KOPT-K1 (cell line): ENCODE data around the gene WASF3.

Experiments used
- H3K27ac ChIP-seq: fragments of 200-600 bp; sonication (generic); 2 replicates; pipeline ENCODE4 v1.5.1; 2016; ENCODE audit warnings: antibody characterized with exemption, mild to moderate bottlenecking, low read depth, low read length; ENCODE audit not compliant: poor library complexity, severe bottlenecking
- H3K36me3 ChIP-seq: fragments of 200-600 bp; sonication (generic); 2 replicates; pipeline ENCODE4 v1.5.1; 2017; ENCODE audit warnings: antibody characterized with exemption, mild to moderate bottlenecking, low read length, moderate library complexity; ENCODE audit not compliant: insufficient read depth
- H3K9me3 ChIP-seq: fragments of 200-600 bp; sonication (generic); 2 replicates; pipeline ENCODE4 v1.5.1; 2017; ENCODE audit warnings: antibody characterized with exemption, low read length, mild to moderate bottlenecking; ENCODE audit not compliant: insufficient read depth, poor library complexity, severe bottlenecking

The WASF3 gene

DNA sequence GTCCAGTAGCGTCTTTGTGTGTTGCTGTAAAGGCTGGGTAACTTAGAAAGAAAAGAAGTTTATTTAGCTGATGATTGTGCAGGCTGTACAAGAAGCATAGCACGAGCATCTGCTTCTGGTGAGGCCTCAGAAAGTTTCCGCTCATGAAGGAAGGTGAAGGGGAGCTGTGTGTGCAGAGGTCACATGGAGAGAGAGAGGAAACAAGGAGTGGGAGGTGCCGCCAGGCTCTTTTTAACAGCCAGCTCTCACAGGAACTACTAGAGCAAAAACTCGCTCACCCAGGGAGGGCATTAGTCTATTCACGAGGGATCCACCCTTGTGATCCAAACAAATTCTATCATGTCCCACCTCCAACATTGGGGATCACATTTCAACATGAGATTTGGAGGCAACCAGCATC is 103.3 kb downstream of the WASF3 start:
- H3K27ac ChIP-seq = no peak overlapping the region
- H3K36me3 ChIP-seq = no peaks in the 10 kb centered on the region
- H3K9me3 ChIP-seq = no peaks in the 10 kb centered on the region

DNA sequence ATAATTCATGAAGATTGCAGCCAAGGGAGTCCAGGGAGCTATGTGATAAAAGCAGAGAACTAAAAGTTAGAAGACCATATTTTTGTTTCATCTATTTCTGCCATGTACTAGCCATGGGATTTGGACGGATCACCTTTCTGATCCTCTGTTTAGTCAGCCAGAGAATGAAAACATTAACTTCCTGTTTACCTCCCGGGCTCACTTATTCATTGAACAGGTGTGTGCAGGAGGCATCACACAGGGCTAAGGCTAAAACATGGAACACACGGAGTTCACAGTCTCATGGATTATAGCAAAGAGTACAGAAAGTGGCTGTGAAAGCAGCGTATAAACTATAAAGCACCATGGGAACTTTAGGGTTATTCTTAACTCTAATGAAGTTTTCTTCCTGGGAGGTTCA is 106.3 kb downstream of the WASF3 start:
- no peak overlapping the region for H3K27ac ChIP-seq
- H3K36me3 ChIP-seq = no peaks in the 10 kb centered on the region
- no peaks in the 10 kb centered on the region for H3K9me3 ChIP-seq

DNA sequence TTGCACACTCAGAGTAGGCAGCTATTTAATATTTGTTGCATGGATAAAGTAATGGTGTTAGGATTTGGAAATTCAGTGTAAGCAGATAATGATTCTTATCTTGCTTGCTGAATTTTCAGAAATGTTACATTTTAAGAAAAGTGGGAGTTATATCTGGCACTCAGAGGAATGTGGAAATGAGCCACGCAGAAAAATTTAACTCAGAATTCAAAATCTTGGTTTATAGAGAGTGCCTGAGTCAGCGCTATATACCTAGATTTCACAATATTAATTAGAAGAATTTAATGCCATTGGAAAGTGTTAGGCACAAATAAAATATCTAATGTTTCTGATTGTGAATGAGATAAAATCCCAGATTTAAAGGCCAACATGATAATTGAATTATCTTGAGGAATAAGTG is 106.8 kb downstream of the WASF3 start:
- Histone ChIP-seq H3K36me3 (no peaks in the 10 kb centered on the region), H3K27ac (no peak overlapping the region), H3K9me3 (no peaks in the 10 kb centered on the region)

DNA sequence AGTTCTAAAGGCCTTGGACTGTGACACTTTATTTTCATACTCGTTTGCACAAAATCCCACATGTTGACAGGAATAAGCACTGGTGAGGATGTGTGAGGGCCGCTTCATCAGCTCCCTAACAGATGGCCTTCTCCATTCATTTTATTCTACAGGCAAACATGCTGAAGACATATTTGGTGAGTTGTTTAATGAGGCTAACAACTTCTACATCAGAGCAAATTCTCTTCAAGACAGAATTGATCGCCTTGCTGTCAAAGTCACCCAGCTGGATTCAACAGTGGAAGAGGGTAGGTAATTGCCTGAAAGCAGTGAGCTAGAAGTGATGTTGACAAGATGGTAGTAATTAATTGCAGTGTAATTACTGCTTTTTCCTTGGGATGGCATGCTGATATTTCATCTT is 107.4 kb downstream of the WASF3 start:
- no peak overlapping the region for H3K27ac ChIP-seq
- no peaks in the 10 kb centered on the region for H3K36me3 ChIP-seq
- no peaks in the 10 kb centered on the region for H3K9me3 ChIP-seq

DNA sequence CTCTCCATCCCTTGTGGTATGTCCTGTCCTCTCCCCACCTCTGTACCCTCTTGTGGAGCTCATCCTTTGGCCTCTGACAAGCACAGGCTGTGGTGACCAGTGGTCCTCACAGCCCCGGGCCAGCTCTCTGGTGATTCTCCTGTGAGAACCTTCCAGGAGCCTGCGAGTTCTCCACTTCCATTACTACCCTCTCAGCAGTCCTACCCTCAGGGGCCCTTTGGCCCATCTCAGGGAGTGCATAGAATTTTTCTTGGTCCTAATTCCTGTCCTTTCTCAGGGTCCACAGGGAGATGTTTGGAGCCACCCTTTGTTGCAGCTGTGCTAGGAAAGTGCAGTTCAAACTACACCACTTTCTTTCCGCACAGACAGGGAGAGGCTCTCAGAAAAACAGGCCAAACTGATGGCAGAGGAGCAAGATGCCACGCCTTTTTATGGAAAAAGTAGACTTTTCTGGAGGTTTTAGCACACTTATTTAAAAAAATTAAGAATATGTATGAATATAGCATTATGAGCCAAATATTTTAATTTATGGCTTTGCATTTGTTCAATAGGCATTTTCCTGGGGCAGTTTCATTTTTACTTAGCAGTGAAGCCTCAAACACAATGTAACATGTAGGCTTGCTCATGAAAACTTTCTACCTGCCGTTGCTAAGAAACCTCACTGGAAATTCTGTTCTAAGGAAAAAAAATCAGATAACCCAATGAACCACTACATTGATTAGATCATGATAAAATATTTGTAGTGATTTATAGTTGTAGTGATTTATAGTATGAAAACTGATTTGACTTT is 111.1 kb downstream of the WASF3 start:
- Histone ChIP-seq H3K36me3 (no peaks in the 10 kb centered on the region), H3K9me3 (no peaks in the 10 kb centered on the region), H3K27ac (no peak overlapping the region)

DNA sequence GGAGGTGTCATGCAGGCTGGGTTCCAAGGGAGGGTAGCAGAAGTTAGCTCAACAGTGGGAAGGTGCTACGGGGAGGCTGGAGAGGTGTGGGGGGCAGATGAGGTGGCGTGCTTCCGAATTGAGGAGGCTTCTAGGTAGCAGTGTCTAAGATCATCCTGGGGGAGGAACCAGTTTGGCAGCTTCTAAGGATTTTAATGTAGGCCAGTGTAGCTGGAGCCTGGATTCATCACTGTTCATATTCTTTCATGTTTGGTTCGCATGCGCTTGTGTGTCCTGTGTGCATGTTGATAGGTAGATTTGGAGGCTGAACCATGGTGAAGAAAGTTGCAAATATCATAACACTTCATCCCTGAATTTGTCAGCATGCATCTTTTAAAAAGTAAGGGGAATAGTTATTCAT is 116.4 kb downstream of the WASF3 start:
- Histone ChIP-seq H3K27ac (no peak overlapping the region), H3K36me3 (no peaks in the 10 kb centered on the region), H3K9me3 (no peaks in the 10 kb centered on the region)

DNA sequence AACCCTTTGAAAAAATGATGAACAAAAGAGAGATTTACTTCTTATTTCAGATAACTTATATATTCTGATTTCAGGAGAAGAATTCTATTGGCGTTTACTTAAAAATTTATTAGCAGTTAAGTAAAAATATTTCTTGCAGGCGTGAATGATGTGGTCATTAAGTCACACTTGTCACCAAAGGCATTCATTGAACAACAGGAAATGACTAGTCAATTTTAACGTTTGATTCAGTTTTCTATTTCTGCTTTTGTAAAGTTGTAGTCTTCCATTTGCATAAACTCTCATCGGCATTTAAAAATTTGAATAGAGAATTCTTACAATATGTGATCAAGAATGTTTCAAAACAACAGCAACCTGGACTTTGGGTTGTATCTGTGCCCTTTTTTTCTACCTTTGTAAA is 119.7 kb downstream of the WASF3 start:
- Histone ChIP-seq H3K27ac (no peak overlapping the region), H3K36me3 (no peaks in the 10 kb centered on the region), H3K9me3 (no peaks in the 10 kb centered on the region)

DNA sequence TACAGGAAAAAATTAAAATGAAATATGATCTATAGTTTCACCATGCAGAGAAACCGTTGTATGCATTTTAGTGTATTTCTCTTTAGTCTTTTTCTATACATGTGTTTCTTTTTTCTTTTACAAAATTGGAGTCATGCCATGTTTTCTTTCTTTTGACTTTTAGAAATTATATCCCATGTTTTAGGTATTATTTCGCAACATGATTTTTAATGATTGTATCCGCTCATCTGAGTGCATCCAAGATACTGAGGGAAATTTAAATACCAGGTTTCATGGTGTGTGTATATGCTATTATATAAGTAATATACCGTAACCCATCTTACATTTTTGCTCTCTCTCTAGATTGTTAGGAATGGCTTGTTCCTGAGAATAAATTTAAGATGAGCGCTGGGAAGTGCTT is 120.8 kb downstream of the WASF3 start:
- H3K36me3 ChIP-seq = no peaks in the 10 kb centered on the region
- no peak overlapping the region for H3K27ac ChIP-seq
- no peaks in the 10 kb centered on the region for H3K9me3 ChIP-seq

DNA sequence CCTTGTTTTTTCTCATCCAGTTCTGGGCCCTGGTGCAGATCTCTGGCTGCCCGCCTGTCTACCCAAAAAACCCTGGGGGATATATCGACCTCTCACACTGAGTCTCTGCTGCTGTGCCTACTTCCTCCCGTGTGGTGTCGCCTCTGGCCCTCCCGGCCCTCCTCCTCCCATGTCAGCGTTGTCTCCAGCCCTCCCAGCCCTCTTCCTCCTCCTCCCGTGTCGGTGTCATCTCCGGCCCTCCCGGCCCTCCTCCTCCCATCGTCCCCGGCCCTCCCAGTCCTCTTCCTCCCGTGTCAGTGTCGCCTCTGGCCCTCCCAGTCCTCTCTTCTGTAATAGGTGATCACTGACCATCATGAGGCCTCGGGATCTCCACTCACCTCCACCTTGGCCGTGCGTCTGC is 121.3 kb downstream of the WASF3 start:
- Histone ChIP-seq H3K27ac (no peak overlapping the region), H3K9me3 (no peaks in the 10 kb centered on the region), H3K36me3 (no peaks in the 10 kb centered on the region)

DNA sequence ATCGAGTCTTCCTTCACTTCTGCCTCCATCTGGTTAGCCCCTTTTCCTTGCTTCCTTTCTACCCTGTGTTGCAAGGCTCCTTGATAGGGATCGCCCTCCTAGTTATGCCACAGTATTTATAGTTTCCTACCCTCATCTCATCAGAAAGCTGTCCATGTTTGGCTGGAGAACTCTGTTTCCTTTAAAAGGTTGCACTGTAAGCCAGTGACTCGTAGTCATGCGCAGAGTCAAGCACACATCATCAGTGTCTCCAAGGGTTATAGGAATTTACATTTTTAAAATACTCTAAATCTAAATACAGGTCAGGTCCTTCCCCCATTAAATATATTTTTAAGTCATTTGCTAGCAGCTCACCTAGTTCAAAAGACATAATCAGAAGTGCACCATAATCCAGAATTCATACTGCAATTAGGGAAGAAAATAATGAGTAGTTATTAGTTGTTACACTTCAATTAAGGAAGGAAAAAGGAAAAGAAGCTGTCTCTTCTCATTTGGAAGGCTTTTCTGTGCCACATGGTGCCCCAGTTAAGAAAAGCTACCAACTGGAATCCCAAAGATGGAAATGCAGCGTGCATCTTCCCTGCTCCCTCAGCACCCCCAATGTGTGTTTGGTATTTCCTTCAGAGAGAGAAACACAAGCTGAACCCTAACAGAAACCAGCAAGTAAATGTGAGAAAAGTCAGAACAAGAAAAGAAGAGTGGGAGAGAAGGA is 122.1 kb downstream of the WASF3 start:
- Histone ChIP-seq H3K27ac (no peak overlapping the region), H3K36me3 (no peaks in the 10 kb centered on the region), H3K9me3 (no peaks in the 10 kb centered on the region)

DNA sequence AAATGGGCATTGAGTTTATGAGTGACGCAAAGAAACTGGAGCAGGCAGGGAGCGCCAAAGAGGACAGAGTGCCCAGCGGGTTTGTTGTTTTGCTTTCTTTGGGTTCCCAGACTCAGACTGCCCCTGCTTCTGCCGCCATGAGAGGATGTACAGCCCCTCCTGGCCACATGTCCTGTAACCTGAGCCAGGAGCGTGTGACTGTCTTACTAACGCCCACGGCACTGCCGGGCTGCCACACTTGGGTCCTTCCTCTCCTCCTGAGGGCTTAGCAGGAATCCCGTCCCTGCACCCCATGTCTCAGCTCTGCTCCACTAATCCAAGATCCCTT is 122.6 kb downstream of the WASF3 start:
- no peak overlapping the region for H3K27ac ChIP-seq
- H3K36me3 ChIP-seq = no peaks in the 10 kb centered on the region
- H3K9me3 ChIP-seq = no peaks in the 10 kb centered on the region

DNA sequence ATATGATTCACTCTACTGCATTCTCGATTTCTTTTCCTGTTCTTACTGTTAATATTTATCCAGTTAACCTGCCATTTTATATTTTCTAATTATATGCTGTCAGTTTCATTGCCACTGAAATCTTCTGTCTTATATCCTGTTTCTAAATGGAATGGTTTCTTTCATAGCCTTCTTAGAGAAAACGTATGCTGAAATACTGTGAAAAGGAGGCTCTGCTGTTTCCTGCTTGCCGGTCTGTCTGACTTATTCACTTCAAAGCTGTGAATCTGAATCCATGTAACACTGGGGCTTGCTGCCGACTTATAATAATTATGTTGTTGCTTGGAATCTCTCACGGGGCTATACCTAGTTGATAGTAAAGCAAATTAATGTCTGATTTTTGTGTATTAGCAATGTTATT is 123.1 kb downstream of the WASF3 start:
- Histone ChIP-seq H3K27ac (no peak overlapping the region), H3K36me3 (no peaks in the 10 kb centered on the region), H3K9me3 (no peaks in the 10 kb centered on the region)

DNA sequence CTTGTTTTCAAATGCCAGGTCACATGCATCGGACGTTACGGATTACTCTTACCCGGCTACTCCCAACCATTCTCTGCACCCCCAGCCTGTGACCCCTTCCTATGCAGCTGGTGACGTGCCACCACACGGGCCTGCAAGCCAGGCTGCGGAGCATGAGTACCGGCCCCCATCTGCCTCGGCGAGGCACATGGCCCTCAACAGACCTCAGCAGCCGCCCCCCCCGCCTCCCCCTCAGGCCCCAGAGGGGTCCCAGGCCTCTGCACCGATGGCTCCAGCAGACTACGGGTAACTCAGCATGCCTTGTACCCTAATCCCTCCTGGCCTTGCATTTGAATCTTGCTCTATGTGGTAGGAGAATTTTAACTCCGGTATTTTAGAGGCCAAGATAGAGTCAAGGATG is 123.6 kb downstream of the WASF3 start:
- no peak overlapping the region for H3K27ac ChIP-seq
- H3K36me3 ChIP-seq = no peaks in the 10 kb centered on the region
- H3K9me3 ChIP-seq = no peaks in the 10 kb centered on the region

DNA sequence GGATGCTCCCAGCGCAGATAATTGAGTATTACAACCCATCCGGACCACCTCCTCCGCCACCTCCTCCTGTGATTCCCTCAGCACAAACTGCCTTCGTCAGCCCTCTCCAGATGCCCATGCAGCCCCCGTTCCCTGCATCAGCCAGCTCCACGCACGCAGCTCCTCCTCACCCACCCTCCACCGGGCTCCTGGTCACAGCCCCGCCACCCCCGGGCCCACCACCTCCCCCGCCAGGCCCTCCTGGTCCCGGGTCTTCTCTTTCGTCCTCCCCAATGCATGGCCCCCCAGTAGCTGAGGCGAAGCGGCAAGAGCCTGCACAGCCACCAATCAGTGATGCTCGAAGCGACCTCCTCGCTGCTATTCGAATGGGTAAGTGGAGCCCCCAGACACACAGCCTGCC is 125.1 kb downstream of the WASF3 start:
- Histone ChIP-seq H3K36me3 (no peaks in the 10 kb centered on the region), H3K27ac (no peak overlapping the region), H3K9me3 (no peaks in the 10 kb centered on the region)

DNA sequence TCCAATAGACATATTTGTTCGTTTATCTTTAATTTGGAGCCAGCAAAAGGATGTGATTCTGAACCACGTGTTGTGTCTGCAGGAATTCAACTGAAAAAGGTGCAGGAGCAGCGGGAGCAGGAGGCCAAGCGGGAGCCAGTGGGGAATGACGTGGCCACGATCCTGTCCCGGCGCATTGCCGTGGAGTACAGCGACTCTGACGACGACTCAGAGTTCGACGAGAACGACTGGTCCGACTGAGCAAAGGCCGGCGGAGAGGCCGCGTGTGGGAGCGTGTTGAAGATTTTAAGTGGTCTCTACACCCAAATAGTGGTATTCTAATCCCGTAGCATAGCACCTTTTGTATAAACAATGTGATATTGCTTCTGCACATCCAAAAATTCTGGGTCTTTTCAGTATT is 128.1 kb downstream of the WASF3 start:
- peaks cover 8% of the 10 kb centered on the region for H3K9me3 ChIP-seq
- H3K27ac ChIP-seq = no peak overlapping the region
- H3K36me3 ChIP-seq = no peaks in the 10 kb centered on the region

DNA sequence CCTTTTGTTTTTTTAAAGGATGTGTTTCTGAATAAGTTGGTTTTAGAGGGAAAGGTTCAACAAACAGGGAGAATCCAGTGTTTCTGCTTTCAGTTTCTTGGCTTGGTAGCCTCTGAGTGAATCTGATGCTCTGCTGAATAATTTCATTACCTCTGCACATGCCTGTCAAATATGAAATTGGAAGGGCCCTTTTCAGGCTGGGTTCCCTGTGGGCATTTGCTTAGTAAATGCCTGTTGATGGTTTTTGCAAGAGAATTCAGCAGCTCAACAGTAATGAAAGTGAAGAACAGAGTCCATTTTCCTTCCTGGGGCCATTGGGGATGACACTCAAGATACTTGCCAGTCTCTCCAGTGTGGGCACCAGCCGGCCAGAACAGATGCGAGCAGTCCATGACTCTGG is 128.8 kb downstream of the WASF3 start:
- H3K9me3 ChIP-seq = peaks cover 15% of the 10 kb centered on the region
- H3K27ac ChIP-seq = no peak overlapping the region
- H3K36me3 ChIP-seq = no peaks in the 10 kb centered on the region
